ENCODE data around the gene NAV2. TPM values are rescaled to one million over a fixed set of nuclear protein-coding genes. Genes with fewer than 3 reads are reported as not detected.

NAV2 gene
- total and polyA plus RNA-seq, 2 experiments from 2014 or later = 26.0 to 45.0 TPM

DNA sequence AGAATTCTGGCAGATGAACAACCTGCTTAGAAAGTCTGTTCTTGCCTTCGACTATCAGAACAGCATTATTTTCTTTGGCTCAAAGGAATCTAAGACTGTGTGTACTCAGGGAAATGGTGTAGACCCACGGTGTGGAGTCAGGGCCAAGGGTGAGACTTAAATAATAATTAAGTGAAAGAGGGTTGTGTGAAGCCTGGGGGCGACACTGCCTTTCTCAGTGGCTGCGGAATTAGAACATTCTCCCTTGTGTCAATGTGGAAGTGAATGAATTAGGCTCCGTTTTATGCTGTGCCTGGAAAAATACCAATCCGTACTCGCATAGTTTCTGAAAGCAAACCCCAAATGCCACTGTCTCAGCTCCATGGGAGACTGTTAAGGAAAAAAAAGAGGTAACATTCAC is 50.7 kb downstream of the NAV2 start:
- H3K4me3 Mint-ChIP-seq = no peak overlapping the region
- Histone ChIP-seq H3K9me2 (ENCODE audit: insufficient read depth) (peaks cover 23% of the 10 kb centered on the region), H3F3A (replicated peaks; ENCODE audit: low read depth) (no peaks in the 10 kb centered on the region), H3K4me1 (ENCODE audit: insufficient read depth) (peaks cover 11% of the 10 kb centered on the region), H3K4me2 (no peak overlapping the region), H3K27ac (ENCODE audit: low read depth) (no peak overlapping the region), H3K36me3 (ENCODE audit: insufficient read depth) (no peaks in the 10 kb centered on the region), H3K27me3 (ENCODE audit: insufficient read depth) (no peaks in the 10 kb centered on the region), H3K79me2 (replicated peaks; ENCODE audit: insufficient read depth) (no peaks in the 10 kb centered on the region), H3K4me3 (no peak overlapping the region), H4K20me1 (replicated peaks; ENCODE audit: insufficient read depth) (no peaks in the 10 kb centered on the region), H2AFZ (no peak overlapping the region)
- H3K27me3 Mint-ChIP-seq (ENCODE audit: insufficient read depth, low read depth, poor library complexity) = peaks cover 9% of the 10 kb centered on the region
- TF ChIP-seq, protein P1, sequence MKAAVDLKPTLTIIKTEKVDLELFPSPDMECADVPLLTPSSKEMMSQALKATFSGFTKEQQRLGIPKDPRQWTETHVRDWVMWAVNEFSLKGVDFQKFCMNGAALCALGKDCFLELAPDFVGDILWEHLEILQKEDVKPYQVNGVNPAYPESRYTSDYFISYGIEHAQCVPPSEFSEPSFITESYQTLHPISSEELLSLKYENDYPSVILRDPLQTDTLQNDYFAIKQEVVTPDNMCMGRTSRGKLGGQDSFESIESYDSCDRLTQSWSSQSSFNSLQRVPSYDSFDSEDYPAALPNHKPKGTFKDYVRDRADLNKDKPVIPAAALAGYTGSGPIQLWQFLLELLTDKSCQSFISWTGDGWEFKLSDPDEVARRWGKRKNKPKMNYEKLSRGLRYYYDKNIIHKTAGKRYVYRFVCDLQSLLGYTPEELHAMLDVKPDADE (IDR thresholded peaks at IDR 0.05) = no peak
- TF ChIP-seq, protein P2, sequence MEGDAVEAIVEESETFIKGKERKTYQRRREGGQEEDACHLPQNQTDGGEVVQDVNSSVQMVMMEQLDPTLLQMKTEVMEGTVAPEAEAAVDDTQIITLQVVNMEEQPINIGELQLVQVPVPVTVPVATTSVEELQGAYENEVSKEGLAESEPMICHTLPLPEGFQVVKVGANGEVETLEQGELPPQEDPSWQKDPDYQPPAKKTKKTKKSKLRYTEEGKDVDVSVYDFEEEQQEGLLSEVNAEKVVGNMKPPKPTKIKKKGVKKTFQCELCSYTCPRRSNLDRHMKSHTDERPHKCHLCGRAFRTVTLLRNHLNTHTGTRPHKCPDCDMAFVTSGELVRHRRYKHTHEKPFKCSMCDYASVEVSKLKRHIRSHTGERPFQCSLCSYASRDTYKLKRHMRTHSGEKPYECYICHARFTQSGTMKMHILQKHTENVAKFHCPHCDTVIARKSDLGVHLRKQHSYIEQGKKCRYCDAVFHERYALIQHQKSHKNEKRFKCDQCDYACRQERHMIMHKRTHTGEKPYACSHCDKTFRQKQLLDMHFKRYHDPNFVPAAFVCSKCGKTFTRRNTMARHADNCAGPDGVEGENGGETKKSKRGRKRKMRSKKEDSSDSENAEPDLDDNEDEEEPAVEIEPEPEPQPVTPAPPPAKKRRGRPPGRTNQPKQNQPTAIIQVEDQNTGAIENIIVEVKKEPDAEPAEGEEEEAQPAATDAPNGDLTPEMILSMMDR (conservative IDR thresholded peaks at IDR 0.05; ENCODE audit: low read depth in 2 of 2) = peak in 1 of 2 experiments; percentile 58; a peak in 2 of 4 replicates
- no peak for TF ChIP-seq NANOG (IDR thresholded peaks at IDR 0.05; ENCODE audit: borderline replicate concordance)
- TF ChIP-seq STAT1 (IDR thresholded peaks at IDR 0.05; ENCODE audit: unreplicated experiment) = no peak
- TF ChIP-seq EZH2phosphoT487 (IDR thresholded peaks at IDR 0.05; ENCODE audit: unreplicated experiment) = no peak
- TF ChIP-seq ZNF114 (CRISPR knock-in tag; IDR thresholded peaks at IDR 0.05) = no peak
- H3K36me3 Mint-ChIP-seq (ENCODE audit: low read depth) = no peaks in the 10 kb centered on the region; the same call in 2 of the 3 replicates
- H3K9me3 Mint-ChIP-seq = no peaks in the 10 kb centered on the region
- peaks cover 37% of the 10 kb centered on the region for H3K4me1 Mint-ChIP-seq
- no peak for ATAC-seq
- DNase-seq (ENCODE audit: low spot score) = no peak
- H3K27ac Mint-ChIP-seq = no peak overlapping the region

DNA sequence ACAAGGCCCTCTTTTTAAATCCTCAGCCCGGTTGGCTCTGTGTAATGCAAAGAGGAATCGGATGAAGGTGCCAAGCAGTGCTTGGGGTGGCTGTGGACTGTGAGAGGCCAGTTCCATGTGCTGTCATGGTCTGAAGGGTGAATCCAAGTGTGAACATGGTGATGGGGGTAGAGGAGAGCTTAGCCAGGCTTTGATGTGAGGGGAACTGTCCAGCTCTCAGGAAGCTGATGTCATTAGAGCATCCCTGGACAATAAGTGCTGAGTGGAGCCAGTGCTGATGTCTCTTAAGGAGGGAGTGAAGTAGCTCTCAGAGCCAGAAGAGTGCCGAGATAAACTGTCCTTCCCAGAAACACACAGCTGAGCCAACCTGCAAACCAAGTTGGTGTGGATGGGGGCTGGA is 53.6 kb downstream of the NAV2 start:
- TF ChIP-seq, protein P3, sequence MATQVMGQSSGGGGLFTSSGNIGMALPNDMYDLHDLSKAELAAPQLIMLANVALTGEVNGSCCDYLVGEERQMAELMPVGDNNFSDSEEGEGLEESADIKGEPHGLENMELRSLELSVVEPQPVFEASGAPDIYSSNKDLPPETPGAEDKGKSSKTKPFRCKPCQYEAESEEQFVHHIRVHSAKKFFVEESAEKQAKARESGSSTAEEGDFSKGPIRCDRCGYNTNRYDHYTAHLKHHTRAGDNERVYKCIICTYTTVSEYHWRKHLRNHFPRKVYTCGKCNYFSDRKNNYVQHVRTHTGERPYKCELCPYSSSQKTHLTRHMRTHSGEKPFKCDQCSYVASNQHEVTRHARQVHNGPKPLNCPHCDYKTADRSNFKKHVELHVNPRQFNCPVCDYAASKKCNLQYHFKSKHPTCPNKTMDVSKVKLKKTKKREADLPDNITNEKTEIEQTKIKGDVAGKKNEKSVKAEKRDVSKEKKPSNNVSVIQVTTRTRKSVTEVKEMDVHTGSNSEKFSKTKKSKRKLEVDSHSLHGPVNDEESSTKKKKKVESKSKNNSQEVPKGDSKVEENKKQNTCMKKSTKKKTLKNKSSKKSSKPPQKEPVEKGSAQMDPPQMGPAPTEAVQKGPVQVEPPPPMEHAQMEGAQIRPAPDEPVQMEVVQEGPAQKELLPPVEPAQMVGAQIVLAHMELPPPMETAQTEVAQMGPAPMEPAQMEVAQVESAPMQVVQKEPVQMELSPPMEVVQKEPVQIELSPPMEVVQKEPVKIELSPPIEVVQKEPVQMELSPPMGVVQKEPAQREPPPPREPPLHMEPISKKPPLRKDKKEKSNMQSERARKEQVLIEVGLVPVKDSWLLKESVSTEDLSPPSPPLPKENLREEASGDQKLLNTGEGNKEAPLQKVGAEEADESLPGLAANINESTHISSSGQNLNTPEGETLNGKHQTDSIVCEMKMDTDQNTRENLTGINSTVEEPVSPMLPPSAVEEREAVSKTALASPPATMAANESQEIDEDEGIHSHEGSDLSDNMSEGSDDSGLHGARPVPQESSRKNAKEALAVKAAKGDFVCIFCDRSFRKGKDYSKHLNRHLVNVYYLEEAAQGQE (IDR thresholded peaks at IDR 0.05; ENCODE audit: unreplicated experiment) = peak; percentile 68
- TF ChIP-seq STAT1 (IDR thresholded peaks at IDR 0.05; ENCODE audit: unreplicated experiment) = no peak
- H3K4me1 Mint-ChIP-seq = peaks cover 42% of the 10 kb centered on the region
- H3K27ac ChIP-seq (ENCODE audit: low read depth) = no peak overlapping the region
- H3K4me3 ChIP-seq = no peak overlapping the region
- no peaks in the 10 kb centered on the region for H4K20me1 ChIP-seq (replicated peaks; ENCODE audit: insufficient read depth)
- no peaks in the 10 kb centered on the region; the same call in 2 of the 3 replicates for H3K36me3 Mint-ChIP-seq (ENCODE audit: low read depth)
- DNase-seq (ENCODE audit: low spot score) (no peak), ATAC-seq (no peak)
- H3K9me3 Mint-ChIP-seq = no peaks in the 10 kb centered on the region
- H3K79me2 ChIP-seq (replicated peaks; ENCODE audit: insufficient read depth) = no peaks in the 10 kb centered on the region
- H3K27me3 Mint-ChIP-seq (ENCODE audit: insufficient read depth, low read depth, poor library complexity) = peaks cover 6% of the 10 kb centered on the region
- peaks cover 29% of the 10 kb centered on the region for H3K4me1 ChIP-seq (ENCODE audit: insufficient read depth)
- peaks cover 24% of the 10 kb centered on the region for H3K9me2 ChIP-seq (ENCODE audit: insufficient read depth)
- no peak overlapping the region for H3K4me3 Mint-ChIP-seq
- H3K27ac Mint-ChIP-seq = no peak overlapping the region
- no peaks in the 10 kb centered on the region for H3K36me3 ChIP-seq (ENCODE audit: insufficient read depth)
- no peaks in the 10 kb centered on the region; the same call in 1 of the 2 replicates for H3F3A ChIP-seq (replicated peaks; ENCODE audit: low read depth)
- no peaks in the 10 kb centered on the region for H3K27me3 ChIP-seq (ENCODE audit: insufficient read depth)
- no peak overlapping the region for H3K4me2 ChIP-seq
- H2AFZ ChIP-seq = no peak overlapping the region

Measured in GM23338 (cell line).